Kidney epithelial cell (primary cell): ENCODE results near the gene SVEP1. TPM values are rescaled to one million over a fixed set of nuclear protein-coding genes. Genes with fewer than 3 reads are reported as not detected.
"Not testable (repeated sequence)": the region's sequence is repeated elsewhere in the genome, so short reads cannot be mapped to it uniquely, and the experiment has no call there.

Experiments used
- DNase-seq: peaks from one replicate; pipeline ENCODE4 v3.0.0-alpha.2; 2010; ENCODE audit warnings: low read depth
- H3K27me3 ChIP-seq: 2 replicates; pipeline ENCODE4 v1.6.0; 2011; ENCODE audit warnings: low read length; ENCODE audit not compliant: control insufficient read depth, insufficient read depth
- H3K36me3 ChIP-seq: 2 replicates; pipeline ENCODE4 v1.5.1; 2011; ENCODE audit warnings: low read length; ENCODE audit not compliant: control insufficient read depth, insufficient read depth
- H3K4me3 ChIP-seq: 2 replicates; pipeline ENCODE4 v1.5.1; 2011; ENCODE audit warnings: low read depth, mild to moderate bottlenecking, control low read depth, low read length
- total RNA-seq: library from RNA; depleted of rRNA; stranded (reverse); fragments of >200 nt; gene quantifications from 2 replicates; pipeline ENCODE4 v1.2.3, GENCODE V29; 2015
- TF ChIP-seq, protein P1 (sequence below): IDR thresholded peaks from 2 replicates; pipeline ENCODE4 v1.5.1; 2011; ENCODE audit warnings: mild to moderate bottlenecking, moderate library complexity, low read length, control low read depth, inconsistent platforms; ENCODE audit not compliant: insufficient read depth, poor library complexity, severe bottlenecking

Gene SVEP1
- total RNA-seq, 1 donor from 2014 or later, result 1.6 TPM

- TF ChIP-seq, protein P1, sequence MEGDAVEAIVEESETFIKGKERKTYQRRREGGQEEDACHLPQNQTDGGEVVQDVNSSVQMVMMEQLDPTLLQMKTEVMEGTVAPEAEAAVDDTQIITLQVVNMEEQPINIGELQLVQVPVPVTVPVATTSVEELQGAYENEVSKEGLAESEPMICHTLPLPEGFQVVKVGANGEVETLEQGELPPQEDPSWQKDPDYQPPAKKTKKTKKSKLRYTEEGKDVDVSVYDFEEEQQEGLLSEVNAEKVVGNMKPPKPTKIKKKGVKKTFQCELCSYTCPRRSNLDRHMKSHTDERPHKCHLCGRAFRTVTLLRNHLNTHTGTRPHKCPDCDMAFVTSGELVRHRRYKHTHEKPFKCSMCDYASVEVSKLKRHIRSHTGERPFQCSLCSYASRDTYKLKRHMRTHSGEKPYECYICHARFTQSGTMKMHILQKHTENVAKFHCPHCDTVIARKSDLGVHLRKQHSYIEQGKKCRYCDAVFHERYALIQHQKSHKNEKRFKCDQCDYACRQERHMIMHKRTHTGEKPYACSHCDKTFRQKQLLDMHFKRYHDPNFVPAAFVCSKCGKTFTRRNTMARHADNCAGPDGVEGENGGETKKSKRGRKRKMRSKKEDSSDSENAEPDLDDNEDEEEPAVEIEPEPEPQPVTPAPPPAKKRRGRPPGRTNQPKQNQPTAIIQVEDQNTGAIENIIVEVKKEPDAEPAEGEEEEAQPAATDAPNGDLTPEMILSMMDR, result no peak
- no peak for DNase-seq
- Histone ChIP-seq H3K27me3 (no peaks in the 10 kb centered on the region), H3K4me3 (no peak overlapping the region), H3K36me3 (no peaks in the 10 kb centered on the region)
Observed at GRCh38 chr9:110538647-110539041, 40.9 kb downstream of the SVEP1 start.

- Histone ChIP-seq H3K4me3 (no peak overlapping the region), H3K36me3 (no peaks in the 10 kb centered on the region), H3K27me3 (no peaks in the 10 kb centered on the region)
- TF ChIP-seq, protein P1, result no peak
- no peak for DNase-seq
Observed at GRCh38 chr9:110537841-110538646, 41.5 kb downstream of the SVEP1 start.

- no peak for DNase-seq
- no peak overlapping the region for H3K4me3 ChIP-seq
- H3K36me3 ChIP-seq, result no peaks in the 10 kb centered on the region
- no peaks in the 10 kb centered on the region for H3K27me3 ChIP-seq
- TF ChIP-seq, protein P1, result no peak
Observed at GRCh38 chr9:110536822-110537221, 42.7 kb downstream of the SVEP1 start.

DNA sequence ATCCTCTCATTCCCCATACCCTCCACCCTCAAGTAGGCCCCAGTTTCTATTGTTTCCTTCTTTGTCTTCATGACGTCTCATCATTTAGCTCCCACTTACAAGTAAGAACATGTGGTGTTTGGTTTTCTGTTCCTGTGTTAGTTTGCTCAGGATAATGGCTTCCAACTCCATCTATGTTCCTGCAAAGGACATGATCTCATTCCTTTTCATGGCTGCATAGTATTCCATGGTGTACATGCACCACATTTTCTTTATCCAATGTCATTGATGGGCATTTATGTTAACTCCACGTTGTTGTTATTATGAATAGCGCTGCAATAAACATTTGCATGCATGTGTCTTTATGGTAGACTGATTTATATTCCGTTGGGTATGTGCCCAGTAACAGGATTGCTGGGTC is 45.4 kb downstream of the SVEP1 start:
- H3K4me3 ChIP-seq, DNase-seq, H3K36me3 ChIP-seq, H3K27me3 ChIP-seq: not testable (repeated sequence)

DNA sequence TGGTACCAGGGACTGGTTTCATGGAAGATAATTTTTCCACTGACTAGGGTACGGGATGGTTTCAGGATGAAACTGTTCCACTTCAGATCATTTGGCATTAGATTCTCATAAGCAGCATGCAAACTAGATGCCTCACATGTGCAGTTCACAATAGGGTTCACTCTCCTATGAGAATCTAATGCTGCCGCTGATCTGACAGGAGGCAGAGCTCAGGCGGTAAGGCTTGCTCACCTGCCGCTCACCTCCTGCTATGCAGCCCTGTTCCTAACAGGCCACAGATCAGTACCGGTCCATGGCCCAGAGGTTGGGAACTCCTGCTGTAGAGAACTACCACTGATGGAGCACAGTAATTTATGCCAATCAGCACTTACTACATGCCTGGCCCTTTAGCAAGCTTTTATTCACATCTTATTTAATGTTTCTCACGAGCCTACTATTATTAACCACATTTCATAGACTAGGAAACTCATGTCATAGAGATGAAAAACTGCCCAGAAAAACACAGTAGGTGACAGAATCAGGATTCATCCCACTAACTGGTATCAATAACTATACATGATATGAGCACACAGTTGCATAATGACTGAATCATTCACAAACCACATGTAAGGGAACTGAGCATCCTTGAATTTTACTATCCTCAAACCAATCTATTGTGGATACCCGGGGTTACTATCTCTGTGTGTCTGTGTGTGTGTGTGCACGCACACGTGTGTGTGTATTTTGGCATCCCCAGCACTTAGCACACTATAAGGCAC is 46.5 kb downstream of the SVEP1 start:
- Histone ChIP-seq H3K4me3 (no peak overlapping the region), H3K36me3 (no peaks in the 10 kb centered on the region), H3K27me3 (no peaks in the 10 kb centered on the region)
- TF ChIP-seq, protein P1, result no peak
- DNase-seq, result no peak

DNA sequence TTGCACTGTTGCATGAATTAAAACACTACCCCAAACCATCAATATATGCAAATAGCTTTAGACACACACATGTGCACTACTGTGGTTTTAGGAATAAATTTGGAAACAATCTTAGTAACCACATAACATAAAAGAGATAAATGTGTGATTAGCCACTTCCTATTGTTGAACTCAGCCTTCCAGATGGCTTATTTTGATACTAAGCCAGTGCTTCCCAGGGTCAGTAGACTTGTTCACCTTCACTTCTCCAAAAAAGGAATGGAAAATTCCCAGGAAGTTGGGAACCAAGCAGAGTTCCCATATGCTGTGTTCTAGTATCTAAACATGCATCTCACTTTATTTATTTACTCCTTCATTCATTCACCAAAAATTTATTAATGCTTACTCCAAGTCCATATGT is 47.8 kb downstream of the SVEP1 start:
- no peaks in the 10 kb centered on the region for H3K27me3 ChIP-seq
- TF ChIP-seq, protein P1, result no peak
- DNase-seq, result no peak
- H3K36me3 ChIP-seq, result no peaks in the 10 kb centered on the region
- no peak overlapping the region for H3K4me3 ChIP-seq

GRCh38 chr9:110531241-110531640 is 48.3 kb downstream of the SVEP1 start:
- H3K27me3 ChIP-seq, DNase-seq, H3K4me3 ChIP-seq, H3K36me3 ChIP-seq: not testable (repeated sequence)
